GM12873 (cell line): ENCODE data around the gene DYNC2H1.

Experiments used
- TF ChIP-seq, protein P1 (sequence below): IDR thresholded peaks from 2 replicates; pipeline ENCODE4 v1.5.1; 2012; ENCODE audit warnings: low read depth, mild to moderate bottlenecking, moderate library complexity, low read length, control low read depth; ENCODE audit not compliant: insufficient read depth; ENCODE audit errors: missing control alignments

DYNC2H1 gene

DNA sequence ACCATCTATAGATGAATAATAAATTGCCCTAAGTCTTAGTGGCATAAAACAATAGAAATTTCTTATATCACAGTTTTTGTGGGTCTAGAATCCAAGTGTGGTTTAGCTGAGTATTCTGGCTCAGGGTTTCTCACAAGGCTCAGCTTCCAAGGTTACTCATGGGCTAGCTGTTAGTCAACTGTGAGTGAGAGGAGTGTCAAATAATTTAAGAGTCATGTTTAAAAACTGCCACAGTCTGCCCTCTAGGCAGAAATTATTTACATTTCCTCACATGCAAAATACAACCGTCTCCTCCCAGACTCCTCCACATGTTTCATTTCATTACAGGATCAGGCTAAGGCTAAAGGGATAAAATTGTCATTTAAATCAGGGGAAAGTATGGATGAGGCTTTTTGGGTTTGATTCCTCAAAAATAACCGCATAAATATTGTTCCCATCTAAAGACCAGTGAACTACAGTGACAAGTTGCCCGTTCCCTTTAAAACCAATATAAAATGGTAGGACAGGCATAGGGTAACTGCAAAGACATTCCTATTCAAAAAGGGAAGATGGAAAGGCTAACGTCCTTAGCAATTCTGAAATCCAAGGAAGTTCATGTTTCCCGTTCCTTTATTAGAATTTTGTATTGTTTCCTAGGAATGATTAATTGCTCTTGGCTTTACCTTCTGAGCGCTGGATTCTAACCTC is 324.3 kb downstream of the DYNC2H1 start:
- TF ChIP-seq, protein P1, sequence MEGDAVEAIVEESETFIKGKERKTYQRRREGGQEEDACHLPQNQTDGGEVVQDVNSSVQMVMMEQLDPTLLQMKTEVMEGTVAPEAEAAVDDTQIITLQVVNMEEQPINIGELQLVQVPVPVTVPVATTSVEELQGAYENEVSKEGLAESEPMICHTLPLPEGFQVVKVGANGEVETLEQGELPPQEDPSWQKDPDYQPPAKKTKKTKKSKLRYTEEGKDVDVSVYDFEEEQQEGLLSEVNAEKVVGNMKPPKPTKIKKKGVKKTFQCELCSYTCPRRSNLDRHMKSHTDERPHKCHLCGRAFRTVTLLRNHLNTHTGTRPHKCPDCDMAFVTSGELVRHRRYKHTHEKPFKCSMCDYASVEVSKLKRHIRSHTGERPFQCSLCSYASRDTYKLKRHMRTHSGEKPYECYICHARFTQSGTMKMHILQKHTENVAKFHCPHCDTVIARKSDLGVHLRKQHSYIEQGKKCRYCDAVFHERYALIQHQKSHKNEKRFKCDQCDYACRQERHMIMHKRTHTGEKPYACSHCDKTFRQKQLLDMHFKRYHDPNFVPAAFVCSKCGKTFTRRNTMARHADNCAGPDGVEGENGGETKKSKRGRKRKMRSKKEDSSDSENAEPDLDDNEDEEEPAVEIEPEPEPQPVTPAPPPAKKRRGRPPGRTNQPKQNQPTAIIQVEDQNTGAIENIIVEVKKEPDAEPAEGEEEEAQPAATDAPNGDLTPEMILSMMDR, result no peak

DNA sequence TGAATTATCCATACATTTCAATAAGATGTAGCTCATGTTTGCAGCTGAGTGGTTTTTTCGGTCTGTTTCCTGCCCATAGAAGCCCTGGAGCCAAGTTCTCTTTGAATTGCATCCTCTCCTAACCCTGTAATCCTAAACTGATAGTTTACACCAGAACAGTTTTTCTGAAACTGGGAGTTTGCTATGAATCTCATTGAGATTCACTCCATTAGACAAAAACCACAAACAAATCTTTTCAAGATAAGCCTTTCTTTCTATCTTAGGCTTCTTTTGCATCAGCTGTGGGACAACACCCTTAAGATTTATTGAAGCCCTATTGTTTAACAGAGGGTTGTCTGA is 324.8 kb downstream of the DYNC2H1 start:
- TF ChIP-seq, protein P1, result no peak

- TF ChIP-seq, protein P1, result no peak
Observed at GRCh38 chr11:103436131-103436770, 327.0 kb downstream of the DYNC2H1 start.

DNA sequence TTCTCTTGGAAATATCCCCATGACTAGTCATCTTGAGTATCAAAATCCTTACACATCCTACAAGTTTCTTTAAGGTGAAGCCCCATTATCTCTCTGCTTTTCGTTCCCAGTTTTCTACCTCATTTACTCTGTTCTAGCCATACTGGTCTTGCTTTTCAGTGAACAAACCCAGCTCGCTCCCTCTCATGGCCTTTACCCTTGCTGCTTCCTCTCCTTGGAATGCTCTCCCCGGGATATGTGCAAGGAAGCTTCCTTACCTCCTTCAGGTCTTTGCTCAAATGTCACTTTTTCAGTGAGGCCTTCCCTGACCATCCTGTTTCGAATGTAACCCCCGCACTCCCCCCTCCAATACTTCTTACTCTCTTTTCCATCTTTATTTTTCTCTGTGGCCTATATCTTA is 331.8 kb downstream of the DYNC2H1 start:
- TF ChIP-seq, protein P1, result no peak

GRCh38 chr11:103448966-103449365 is 339.7 kb downstream of the DYNC2H1 start:
- TF ChIP-seq, protein P1, result no peak

DNA sequence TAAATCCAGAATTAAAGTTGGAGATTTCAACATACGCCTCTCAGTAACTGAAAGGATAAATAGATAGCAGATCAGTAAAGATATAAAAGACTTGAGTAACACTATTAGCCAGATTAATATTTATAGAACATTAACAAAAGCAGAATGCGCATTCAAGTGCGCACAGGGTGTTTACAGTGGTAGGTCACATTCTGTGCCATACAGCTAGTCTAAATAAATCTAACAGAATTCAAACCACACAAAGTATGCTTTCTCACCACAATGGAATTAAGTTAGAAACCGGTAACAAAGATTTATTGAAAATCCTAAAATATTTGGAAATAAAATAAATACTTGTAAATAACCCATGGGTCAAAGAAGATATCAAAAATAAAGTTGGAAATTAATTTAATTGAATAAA is 341.0 kb downstream of the DYNC2H1 start:
- TF ChIP-seq, protein P1, result no peak

GRCh38 chr11:103453126-103453525 is 343.9 kb downstream of the DYNC2H1 start:
- TF ChIP-seq, protein P1, result no peak
